HG02759 (cell line): ENCODE data around the gene RPS3.
"Not testable (repeated sequence)": the region's sequence is repeated elsewhere in the genome, so short reads cannot be mapped to it uniquely, and the experiment has no call there.

Source experiments
- ATAC-seq: cut with Tn5 transposase; IDR thresholded peaks from one replicate; pipeline ENCODE4 v1.9.1; 2021; ENCODE audit warnings: mild to moderate bottlenecking, moderate library complexity; ENCODE audit not compliant: unreplicated experiment

Gene RPS3

GRCh38 chr11:75399344-75400145, at the start of gene RPS3:
Gene RPS3 (plus strand): TSS chr11:75399518. CDS start chr11:75399548, 30 bp downstream.
- ATAC-seq: peak; percentile 90

- ATAC-seq: no peak
Measured at GRCh38 chr11:75349521-75350116, 49.7 kb upstream of the RPS3 start.

GRCh38 chr11:75350122-75350742, 49.1 kb upstream of the RPS3 start:
- ATAC-seq: no peak

GRCh38 chr11:75350743-75351540, 48.4 kb upstream of the RPS3 start:
- peak; percentile 14 for ATAC-seq

GRCh38 chr11:75351541-75351790, 47.9 kb upstream of the RPS3 start, which contains the start of gene ARRB1:
Gene ARRB1 (minus strand): TSS chr11:75351661. CDS start chr11:75351607, 54 bp downstream.
- ATAC-seq: no peak

GRCh38 chr11:75351791-75352587, 47.3 kb upstream of the RPS3 start:
- ATAC-seq: peak; percentile 43

GRCh38 chr11:75352588-75353206, 46.6 kb upstream of the RPS3 start:
- no peak for ATAC-seq

GRCh38 chr11:75355051-75355450, 44.3 kb upstream of the RPS3 start:
- ATAC-seq: no peak

- ATAC-seq: no peak
Measured at GRCh38 chr11:75356613-75357012, 42.7 kb upstream of the RPS3 start.

- not testable (repeated sequence) for ATAC-seq
Measured at GRCh38 chr11:75362285-75362684, 37.0 kb upstream of the RPS3 start.

- ATAC-seq: no peak
Measured at GRCh38 chr11:75365711-75366181, 33.6 kb upstream of the RPS3 start.

GRCh38 chr11:75366826-75367225, 32.5 kb upstream of the RPS3 start:
- not testable (repeated sequence) for ATAC-seq

GRCh38 chr11:75369560-75370255, 29.6 kb upstream of the RPS3 start:
- ATAC-seq: no peak

GRCh38 chr11:75371949-75372876, 27.1 kb upstream of the RPS3 start:
- no peak for ATAC-seq

- no peak for ATAC-seq
Measured at GRCh38 chr11:75373201-75373600, 26.1 kb upstream of the RPS3 start.

GRCh38 chr11:75374646-75375045, 24.7 kb upstream of the RPS3 start:
- ATAC-seq: no peak

- no peak for ATAC-seq
Measured at GRCh38 chr11:75375626-75376025, 23.7 kb upstream of the RPS3 start.

GRCh38 chr11:75376175-75376574, 23.1 kb upstream of the RPS3 start:
- no peak for ATAC-seq
